HG02884 (cell line): Measurements from ENCODE around the gene SPOP.
"Not testable (repeated sequence)": the region's sequence is repeated elsewhere in the genome, so short reads cannot be mapped to it uniquely, and the experiment has no call there.

Source experiments
- ATAC-seq: cut with Tn5 transposase; IDR thresholded peaks from one replicate; pipeline ENCODE4 v1.9.1; 2021; ENCODE audit warnings: mild to moderate bottlenecking, moderate library complexity; ENCODE audit not compliant: unreplicated experiment

Gene SPOP

GRCh38 chr17:49696233-49696761 is 18.4 kb upstream of the SPOP start:
- ATAC-seq = no peak

DNA sequence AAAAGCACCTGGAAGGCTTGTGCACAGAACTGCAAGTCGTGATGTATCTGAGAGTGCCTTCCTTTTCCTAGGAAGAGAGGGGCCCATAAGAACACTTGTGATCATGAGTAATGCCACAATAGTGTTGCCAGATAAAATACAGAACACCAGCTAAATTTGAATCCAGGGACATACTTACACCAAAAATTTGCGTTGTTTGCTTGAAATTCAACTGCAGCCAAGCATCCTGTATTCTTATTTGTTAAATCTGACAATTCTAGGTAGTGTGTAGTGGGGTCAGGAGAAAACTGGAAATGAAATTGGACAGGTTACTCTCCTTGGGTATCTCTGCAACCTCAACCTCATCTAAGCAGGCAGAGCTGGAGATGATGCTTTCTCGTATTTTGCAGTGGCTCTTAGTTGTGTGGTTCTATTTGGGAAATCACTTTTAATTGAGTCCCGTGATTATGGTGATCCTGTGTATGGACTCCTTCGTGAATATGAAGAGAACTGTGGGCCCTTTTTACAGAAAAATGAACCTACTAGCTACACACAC is 17.9 kb upstream of the SPOP start:
- no peak for ATAC-seq

DNA sequence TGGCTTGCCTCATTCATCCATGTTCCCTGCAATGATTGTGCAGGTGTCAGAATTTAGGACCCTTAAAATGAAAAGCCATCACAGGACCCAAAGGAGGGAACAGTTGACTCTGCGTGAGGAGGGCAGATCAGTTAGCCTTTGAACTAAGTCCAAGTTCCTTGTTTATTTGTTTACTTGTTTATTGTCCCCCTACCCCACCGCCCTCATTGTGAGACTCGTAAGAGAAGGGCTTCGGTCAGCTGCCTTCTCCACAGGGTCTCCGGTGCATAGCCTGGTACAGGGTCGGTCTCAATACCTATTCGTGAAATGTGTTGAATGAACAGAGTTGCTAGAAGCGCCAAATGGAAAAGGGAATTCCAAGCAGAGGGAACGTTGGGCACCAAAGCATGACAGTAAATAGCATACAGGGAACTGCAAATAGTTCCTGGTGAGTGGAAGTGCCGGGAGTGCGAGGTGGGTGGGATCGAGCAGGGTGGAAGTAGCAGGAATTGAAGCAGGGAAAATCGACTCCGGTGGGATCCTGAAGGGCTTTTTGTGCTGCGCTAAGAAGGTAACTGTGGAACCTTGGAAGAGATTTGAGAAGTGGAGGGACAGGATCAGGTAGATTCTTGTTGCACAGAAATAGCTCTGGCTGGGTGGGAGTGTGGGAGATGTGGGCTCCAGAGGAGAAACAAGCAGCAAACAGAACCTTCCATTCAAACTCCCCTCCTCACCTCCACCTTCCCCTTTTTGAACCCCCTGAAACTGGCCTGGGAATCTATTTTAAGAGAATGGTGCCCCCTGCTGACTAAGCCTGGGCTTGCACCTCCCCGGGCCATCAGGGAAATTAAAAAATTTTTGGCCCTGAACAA is 17.2 kb upstream of the SPOP start:
- ATAC-seq = no peak

- ATAC-seq = no peak
These were observed 14.9 kb upstream of the SPOP start for GRCh38 chr17:49692751-49693150.

DNA sequence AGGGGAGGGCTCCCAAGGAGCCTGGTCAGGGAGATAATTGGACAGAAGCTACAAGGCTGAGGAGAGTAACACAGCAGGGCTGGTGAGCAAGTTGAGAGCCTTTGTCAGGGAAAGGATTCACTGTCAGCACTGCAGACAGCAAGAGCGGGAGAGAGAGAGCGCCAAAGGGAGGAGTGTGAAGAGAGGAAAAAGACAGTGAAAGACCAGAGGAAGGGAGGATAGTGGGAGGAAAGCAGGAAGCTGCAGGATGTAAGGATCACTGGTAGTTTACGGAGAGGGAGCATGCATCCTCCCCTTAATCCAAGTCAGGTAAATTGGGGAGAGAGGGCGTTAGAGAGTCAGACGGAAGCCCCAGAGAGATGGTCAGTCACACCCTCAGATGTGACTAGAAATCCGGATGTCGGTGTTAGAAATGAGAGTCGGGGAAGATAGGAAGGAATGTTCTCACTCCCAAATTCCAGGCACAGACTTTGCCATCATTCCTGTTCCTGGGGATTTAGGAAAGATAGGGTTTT is 13.8 kb upstream of the SPOP start:
- ATAC-seq = no peak

DNA sequence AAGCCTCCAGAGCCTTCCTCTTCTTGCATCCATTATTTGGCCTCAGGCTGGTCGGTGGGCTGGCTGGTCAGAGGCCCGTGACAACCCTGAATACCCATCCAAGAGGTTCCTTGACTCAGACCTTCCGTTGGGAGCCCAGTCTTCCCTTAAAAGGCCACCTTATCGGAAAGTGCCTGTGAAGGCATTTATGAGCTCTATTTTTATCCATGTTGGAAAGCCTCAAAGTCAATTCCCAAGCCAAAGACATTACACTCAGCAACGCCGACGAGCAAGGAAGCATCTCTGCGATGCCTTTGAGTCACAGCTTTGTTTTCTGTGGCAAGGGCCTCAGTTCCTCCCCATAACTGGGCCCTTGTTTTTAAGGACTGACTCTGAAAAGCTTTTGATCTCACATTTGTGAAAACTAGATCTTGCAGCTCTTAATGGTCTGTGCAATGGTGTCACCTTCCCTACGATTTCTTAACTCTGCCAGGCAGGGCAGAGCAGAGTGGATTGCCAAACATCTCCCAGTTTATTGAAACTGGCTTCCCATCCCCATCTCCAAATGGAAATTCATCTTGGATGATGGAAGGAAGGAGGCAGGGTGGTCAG is 13.3 kb upstream of the SPOP start:
- ATAC-seq = no peak

- ATAC-seq = no peak
These were observed 12.4 kb upstream of the SPOP start for GRCh38 chr17:49690256-49690655.

DNA sequence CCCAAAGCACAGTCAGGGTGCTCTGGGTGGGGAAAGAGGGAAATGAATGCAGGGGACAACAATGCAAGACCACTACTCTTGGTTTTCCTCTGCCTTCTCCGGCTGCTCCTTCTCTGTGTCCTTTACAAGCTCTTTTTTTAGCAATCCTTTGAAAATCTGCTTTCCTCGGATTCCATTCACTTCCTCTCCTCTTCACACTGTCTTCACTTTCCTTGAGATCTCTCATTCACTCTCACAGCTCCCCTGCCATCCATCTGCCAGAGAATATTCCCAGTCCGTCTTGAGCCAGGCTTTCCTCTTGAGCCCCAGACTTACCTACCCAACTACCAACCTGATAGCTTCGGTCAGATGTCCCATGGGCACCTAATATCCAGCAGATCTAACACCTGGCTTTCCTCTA is 11.0 kb upstream of the SPOP start:
- no peak for ATAC-seq

GRCh38 chr17:49687878-49688491 is 10.1 kb upstream of the SPOP start:
- ATAC-seq = no peak

GRCh38 chr17:49681106-49681979 is 3.4 kb upstream of the SPOP start:
- no peak for ATAC-seq

DNA sequence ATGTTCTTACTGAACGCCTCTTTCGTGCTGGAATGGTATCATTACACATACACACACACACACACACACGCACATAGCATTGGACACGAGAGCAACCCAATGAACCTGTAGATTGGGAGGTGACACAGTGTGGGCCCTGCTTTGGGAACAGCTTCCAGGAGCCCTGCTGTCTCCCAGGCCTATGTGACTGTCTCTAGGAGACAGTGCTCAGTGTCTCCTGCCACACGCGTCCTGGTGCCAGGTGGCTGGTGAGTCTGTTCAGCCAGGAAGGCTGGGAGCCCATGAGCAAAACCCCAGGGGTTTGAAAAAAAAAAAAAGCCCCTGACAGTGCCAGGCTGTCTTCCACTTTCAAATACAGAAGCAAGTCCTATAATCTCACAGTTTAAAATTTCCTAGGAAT is 2.4 kb upstream of the SPOP start:
- ATAC-seq = no peak

- ATAC-seq = no peak
These were observed 564 bp downstream of the SPOP start for GRCh38 chr17:49677134-49677932.

GRCh38 chr17:49676276-49676868 is 1.5 kb downstream of the SPOP start:
- peak; percentile 52 for ATAC-seq

DNA sequence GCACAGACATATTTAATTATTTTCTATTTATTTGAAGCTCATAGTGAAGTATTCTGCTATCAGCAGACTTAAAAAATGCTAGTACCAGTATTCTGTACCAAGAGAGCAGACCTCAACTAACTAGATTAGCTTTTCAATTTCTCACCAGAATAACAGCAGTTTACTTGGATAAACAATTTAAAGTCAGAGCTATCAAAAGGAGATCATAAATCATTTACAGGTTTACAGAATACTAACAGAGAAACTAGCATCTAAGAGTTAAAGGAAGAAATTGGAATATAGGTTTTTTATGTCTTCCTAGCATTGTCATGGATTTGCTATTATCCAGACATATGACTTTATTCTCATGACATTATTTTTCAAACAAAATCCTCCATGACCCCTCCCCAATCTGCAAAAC is 3.4 kb downstream of the SPOP start:
- no peak for ATAC-seq

DNA sequence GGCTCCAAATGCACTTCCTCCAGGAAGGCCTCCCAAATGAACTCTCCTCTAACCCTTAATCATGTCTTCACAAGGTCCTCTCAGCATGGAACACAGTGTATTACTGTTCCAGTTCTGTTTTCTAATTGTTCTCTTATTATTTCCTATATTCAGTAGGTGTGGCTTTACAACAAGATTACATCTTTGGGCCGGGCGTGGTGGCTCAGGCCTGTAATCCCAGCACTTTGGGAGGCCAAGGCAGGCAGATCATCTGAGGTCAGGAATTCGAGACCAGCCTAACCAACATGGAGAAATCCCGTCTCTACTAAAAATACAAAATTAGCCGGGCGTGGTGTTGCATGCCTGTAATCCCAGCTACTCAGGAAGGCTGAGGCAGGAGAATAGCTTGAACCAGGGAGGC is 4.2 kb downstream of the SPOP start:
- ATAC-seq = not testable (repeated sequence)

GRCh38 chr17:49670641-49671040 is 7.3 kb downstream of the SPOP start:
- no peak for ATAC-seq

GRCh38 chr17:49670002-49670401 is 7.9 kb downstream of the SPOP start:
- ATAC-seq = no peak

DNA sequence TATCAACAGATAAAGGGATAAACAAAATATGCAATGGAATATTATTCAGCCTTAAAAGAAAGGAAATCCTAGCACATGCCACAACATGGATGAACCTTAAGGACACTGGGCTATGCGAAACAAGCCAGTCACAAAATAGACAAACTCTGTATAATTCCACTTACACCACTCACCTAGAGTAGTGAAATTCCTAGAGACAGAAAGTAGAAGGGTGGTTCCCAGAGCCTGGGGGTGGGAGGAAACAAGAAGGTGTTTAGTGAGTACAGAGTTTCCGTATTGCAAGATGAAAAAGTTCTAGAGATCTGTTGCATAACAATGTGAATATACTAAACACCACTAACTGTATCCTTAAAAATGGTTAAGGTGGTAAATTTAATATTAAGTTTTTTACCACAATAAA is 10.0 kb downstream of the SPOP start:
- ATAC-seq = no peak

DNA sequence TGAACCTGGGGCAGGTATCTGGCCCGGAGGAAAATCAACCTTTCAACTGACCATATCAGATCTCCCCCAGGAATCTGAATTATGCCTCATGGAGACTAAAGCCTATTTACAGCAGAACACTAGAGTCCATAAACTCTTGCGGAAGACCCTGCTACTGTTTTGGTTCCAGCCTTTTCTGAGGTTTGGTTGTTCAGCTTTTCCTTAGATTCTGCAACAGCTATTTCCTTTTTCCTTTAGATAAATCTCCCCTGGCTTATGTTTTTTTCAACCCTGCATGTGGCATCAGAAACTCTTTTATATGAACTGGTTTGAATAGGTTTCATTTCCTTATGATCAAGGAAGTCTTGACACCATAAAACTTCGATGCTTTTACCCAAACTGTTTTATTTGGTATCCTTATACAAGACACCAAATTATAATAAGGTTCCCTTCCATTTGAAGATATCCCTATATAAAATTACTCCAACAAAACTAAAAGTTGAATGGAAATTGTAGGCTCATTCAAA is 13.1 kb downstream of the SPOP start:
- no peak for ATAC-seq
